Esophagus (tissue), 2 donors: ENCODE measurements around the gene FANCB. TPM values are rescaled to one million over a fixed set of nuclear protein-coding genes. Genes with fewer than 3 reads are reported as not detected.

Experiments
- H3K27ac ChIP-seq, 2 donors: one replicate each; pipeline ENCODE4 v1.5.1; 2013; ENCODE audit warnings: low read depth in 2 of 2, mild to moderate bottlenecking in 2 of 2, inconsistent platforms in 1 of 2, low read length in 1 of 2, moderate library complexity in 1 of 2
- H3K27me3 ChIP-seq, 2 donors: one replicate each; pipeline ENCODE4 v1.6.1; 2013; ENCODE audit warnings: low read length in 2 of 2, control low read depth in 1 of 2, mild to moderate bottlenecking in 1 of 2; ENCODE audit not compliant: insufficient read depth in 2 of 2, control insufficient read depth in 1 of 2
- H3K36me3 ChIP-seq, 2 donors: one replicate each; pipeline ENCODE4 v1.6.1; 2013; ENCODE audit warnings: low read length in 1 of 2; ENCODE audit not compliant: control insufficient read depth in 2 of 2, insufficient read depth in 2 of 2
- H3K4me1 ChIP-seq, 2 donors: one replicate each; pipeline ENCODE4 v1.6.1; 2013; ENCODE audit warnings: low read length in 1 of 2; ENCODE audit not compliant: control insufficient read depth in 2 of 2, insufficient read depth in 2 of 2
- H3K4me3 ChIP-seq, 2 donors: one replicate each; pipeline ENCODE4 v1.5.1; 2013; ENCODE audit warnings: low read length in 2 of 2, mild to moderate bottlenecking in 2 of 2, low read depth in 1 of 2, moderate library complexity in 1 of 2
- H3K9me3 ChIP-seq, 2 donors: one replicate each; pipeline ENCODE4 v1.6.1; 2013; ENCODE audit warnings: mild to moderate bottlenecking in 2 of 2, low read depth in 1 of 2, low read length in 1 of 2, moderate library complexity in 1 of 2; ENCODE audit not compliant: control insufficient read depth in 2 of 2, insufficient read depth in 1 of 2
- WGBS, 2 donors: extraction: QIAGEN DNeasy Blood & Tissue Kit; methylation state at CpG; one replicate each; pipeline ENCODE4 v1.1.7; 2013; 5-methylcytosine and 5-hydroxymethylcytosine counted together
- polyA plus RNA-seq, 2 donors: library from polyadenylated mRNA; stranded (reverse); fragments of 200-250 nt; gene quantifications; one replicate each; pipeline ENCODE4 v1.2.3, GENCODE V29; 2013
- donor health status: healthy with polysubstance abuse.
- donor health status: Bipolar disorder and iron deficiency.

The FANCB gene
- polyA plus RNA-seq: 1 to 10 TPM in 1 of 2 donors, under 1 TPM in 1; 0.60 to 1.0 TPM

- H3K27me3 ChIP-seq: no peaks in the 10 kb centered on the region
- 0 to 30% methylated on average over 67 to 78 of the region's 78 CpGs for WGBS, 2 donors
- H3K9me3 ChIP-seq: no peaks in the 10 kb centered on the region
- no peaks in the 10 kb centered on the region for H3K36me3 ChIP-seq
- H3K27ac ChIP-seq: peak within 1 kb of the TSS; percentile 68 to 69
- no peaks in the 10 kb centered on the region for H3K4me1 ChIP-seq
- peak within 1 kb of the TSS; percentile 62 for H3K4me3 ChIP-seq
Measured at GRCh38 chrX:14872851-14873675, at the start of gene FANCB, which contains the start of gene MOSPD2. TSS of gene FANCB (minus strand) at chrX:14873069. CDS start at chrX:14865510, 7,559 bp downstream. TSS of gene MOSPD2 (plus strand) at chrX:14873421. CDS start at chrX:14873529, 108 bp downstream.

DNA sequence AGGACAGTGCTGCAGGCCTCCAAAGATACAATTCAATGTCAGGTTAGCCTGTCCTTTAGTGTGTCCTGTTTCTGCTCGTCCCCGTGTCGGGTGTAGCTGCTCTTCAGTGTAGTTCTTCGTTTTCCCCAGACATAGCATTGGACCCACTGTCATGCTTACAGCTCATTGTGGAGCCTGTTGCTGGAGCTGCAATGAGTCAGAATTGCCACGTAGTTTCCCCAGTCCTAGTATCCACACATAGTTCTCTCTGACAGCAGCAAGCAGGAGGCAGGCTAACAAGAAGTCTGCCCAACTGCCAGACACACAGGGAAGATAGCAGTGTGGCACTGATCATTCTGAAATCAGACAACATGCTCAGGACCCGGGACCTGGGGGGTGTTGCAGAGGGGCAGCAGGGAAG lies 49.6 kb upstream of the FANCB start:
- Histone ChIP-seq H3K27ac (no peak overlapping the region), H3K36me3 (no peaks in the 10 kb centered on the region), H3K4me1 (no peaks in the 10 kb centered on the region), H3K27me3 (no peaks in the 10 kb centered on the region), H3K4me3 (no peak overlapping the region), H3K9me3 (no peaks in the 10 kb centered on the region)
- 82 to 85% methylated on average over 6 of the region's 6 CpGs for WGBS, 2 donors

DNA sequence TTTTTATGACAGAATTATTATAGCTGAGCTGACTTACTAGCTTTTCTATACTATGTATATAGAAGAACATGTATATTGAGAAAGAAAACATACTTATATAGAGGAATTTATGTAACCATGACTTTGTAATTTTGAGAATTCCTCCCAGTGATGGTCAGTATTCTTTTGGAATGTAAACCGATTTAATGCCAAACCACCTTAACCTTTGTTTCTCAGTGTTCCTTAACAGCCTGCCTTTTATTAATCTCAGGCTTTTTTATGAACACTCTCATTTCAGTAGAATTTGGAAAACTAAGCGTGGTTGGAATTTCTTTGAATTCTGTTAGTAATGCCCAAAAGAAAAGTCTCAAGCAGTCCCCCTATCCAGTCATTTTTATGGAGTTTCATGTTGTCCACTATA lies 47.3 kb upstream of the FANCB start:
- no peaks in the 10 kb centered on the region for H3K27me3 ChIP-seq
- H3K4me3 ChIP-seq: no peak overlapping the region
- H3K9me3 ChIP-seq: no peaks in the 10 kb centered on the region
- H3K36me3 ChIP-seq: no peaks in the 10 kb centered on the region
- WGBS, 2 donors: 91 to 96% methylated on average over 2 of the region's 2 CpGs
- H3K4me1 ChIP-seq: no peaks in the 10 kb centered on the region
- H3K27ac ChIP-seq: no peak overlapping the region

- Histone ChIP-seq H3K4me3 (no peak overlapping the region), H3K36me3 (no peaks in the 10 kb centered on the region), H3K4me1 (no peaks in the 10 kb centered on the region), H3K27ac (no peak overlapping the region), H3K9me3 (no peaks in the 10 kb centered on the region), H3K27me3 (no peaks in the 10 kb centered on the region)
- WGBS, 2 donors: 49 to 50% methylated on average over 2 of the region's 2 CpGs
Measured at GRCh38 chrX:14919407-14919806, 46.5 kb upstream of the FANCB start.

GRCh38 chrX:14916017-14916674 lies 43.3 kb upstream of the FANCB start:
- Histone ChIP-seq H3K27ac (no peak overlapping the region), H3K27me3 (no peaks in the 10 kb centered on the region), H3K36me3 (peaks cover 0 to 3% of the 10 kb centered on the region in 2 donors), H3K4me1 (no peaks in the 10 kb centered on the region), H3K4me3 (no peak overlapping the region), H3K9me3 (no peaks in the 10 kb centered on the region)
- WGBS, 2 donors: 67 to 81% methylated on average over 3 of the region's 3 CpGs

DNA sequence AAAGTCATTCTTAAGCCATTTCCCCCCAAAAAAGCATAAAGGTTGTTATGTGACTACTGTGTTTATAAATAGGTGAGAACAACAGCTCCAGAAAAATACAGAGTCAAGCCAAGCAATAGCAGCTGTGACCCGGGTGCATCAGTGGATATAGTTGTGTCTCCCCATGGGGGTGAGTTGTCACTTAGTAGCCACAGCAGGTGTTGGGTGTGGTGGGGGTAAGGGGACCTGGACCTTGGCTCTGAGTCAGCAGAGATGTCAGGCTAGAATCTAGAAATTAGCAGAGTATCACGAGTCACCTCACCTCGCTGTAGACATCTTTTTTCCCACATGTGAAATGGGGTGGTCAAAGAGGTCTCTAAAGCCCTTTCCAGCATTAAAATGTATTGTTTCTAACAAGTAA lies 42.7 kb upstream of the FANCB start:
- Histone ChIP-seq H3K4me3 (no peak overlapping the region), H3K27ac (no peak overlapping the region), H3K36me3 (peaks cover 0 to 3% of the 10 kb centered on the region in 2 donors), H3K9me3 (no peaks in the 10 kb centered on the region), H3K4me1 (no peaks in the 10 kb centered on the region), H3K27me3 (no peaks in the 10 kb centered on the region)
- 88 to 95% methylated on average over 3 of the region's 3 CpGs for WGBS, 2 donors

DNA sequence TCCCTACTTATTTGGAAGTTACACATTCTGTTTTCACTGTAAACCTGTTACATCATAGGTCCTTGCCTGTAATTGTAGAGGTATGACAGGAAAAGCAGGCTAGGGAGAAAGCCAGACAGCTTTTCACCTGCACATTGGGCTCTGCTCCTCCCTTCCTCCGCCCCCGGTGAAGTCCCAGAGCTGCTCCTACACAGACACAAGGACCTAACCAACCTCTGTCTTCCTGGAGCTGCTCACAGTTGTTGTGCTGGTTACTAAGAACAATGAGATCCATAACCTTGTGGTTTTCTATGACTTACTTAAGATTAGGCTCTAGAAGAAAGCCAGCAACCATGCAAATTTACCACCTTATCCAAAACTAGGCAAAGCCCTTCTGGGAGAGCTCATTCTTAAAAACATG lies 40.4 kb upstream of the FANCB start:
- Histone ChIP-seq H3K27me3 (no peaks in the 10 kb centered on the region), H3K9me3 (no peaks in the 10 kb centered on the region), H3K4me1 (no peaks in the 10 kb centered on the region), H3K36me3 (peaks cover 0 to 3% of the 10 kb centered on the region in 2 donors), H3K27ac (no peak overlapping the region), H3K4me3 (no peak overlapping the region)
- 72 to 82% methylated on average over 2 of the region's 2 CpGs for WGBS, 2 donors

DNA sequence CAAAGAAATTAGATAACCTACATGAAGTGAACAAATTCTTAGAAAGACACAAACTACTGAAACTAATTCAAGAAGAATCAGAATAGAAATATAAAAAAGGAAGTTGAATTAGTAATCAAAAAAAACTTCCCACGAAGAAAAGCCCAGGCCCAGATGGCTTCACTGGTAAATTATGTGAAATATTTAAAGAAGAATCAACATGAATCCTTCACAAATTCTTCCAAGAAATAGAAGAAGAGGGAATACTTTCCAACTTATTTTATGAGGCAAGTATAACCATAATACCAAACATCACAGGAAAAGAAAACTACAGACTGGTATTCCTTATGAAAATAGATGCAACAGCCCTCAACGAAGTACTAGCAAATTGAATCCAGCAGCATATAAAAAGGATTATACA lies 31.0 kb upstream of the FANCB start:
- Histone ChIP-seq H3K27ac (no peak overlapping the region), H3K27me3 (no peaks in the 10 kb centered on the region), H3K4me1 (no peaks in the 10 kb centered on the region), H3K36me3 (no peaks in the 10 kb centered on the region), H3K4me3 (no peak overlapping the region), H3K9me3 (no peaks in the 10 kb centered on the region)
- WGBS, 2 donors: 62 to 72% methylated on average over 2 of the region's 2 CpGs

- Histone ChIP-seq H3K4me1 (no peaks in the 10 kb centered on the region), H3K27me3 (no peaks in the 10 kb centered on the region), H3K27ac (no peak overlapping the region), H3K4me3 (no peak overlapping the region), H3K9me3 (no peaks in the 10 kb centered on the region), H3K36me3 (no peaks in the 10 kb centered on the region)
Measured at GRCh38 chrX:14902537-14902936, 29.7 kb upstream of the FANCB start.

GRCh38 chrX:14899607-14900006 lies 26.7 kb upstream of the FANCB start:
- H3K27me3 ChIP-seq: no peaks in the 10 kb centered on the region
- H3K27ac ChIP-seq: no peak overlapping the region
- H3K4me1 ChIP-seq: no peaks in the 10 kb centered on the region
- H3K9me3 ChIP-seq: no peaks in the 10 kb centered on the region
- no peaks in the 10 kb centered on the region for H3K36me3 ChIP-seq
- H3K4me3 ChIP-seq: no peak overlapping the region
